ENCODE measurements around the gene CRYAA.
"Not testable (repeated sequence)": the region's sequence is repeated elsewhere in the genome, so short reads cannot be mapped to it uniquely, and the experiment has no call there.

The CRYAA gene

GRCh38 chr21:43178175-43178826 lies 9.5 kb downstream of the CRYAA start:
- DNase-seq, result not testable (repeated sequence)

DNA sequence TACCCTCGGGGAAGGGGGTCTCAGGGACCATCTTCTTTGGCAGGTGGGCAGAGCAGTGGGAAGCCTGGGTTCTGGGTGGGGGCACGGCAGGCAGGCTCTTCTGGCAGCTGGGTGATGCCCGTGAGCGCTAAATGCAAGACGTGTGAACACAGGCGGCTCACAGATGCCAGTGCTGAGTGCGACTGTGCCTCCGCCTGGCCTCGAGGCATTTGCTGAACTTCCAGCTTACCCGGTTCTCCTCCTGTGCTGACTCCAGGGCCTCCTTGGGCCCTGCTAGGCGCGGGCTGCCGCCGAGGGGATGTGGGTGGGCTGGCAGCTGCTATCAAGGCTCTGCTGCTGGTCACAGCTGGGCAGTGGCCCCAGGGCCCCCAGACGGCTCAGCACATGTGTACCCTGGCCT lies 12.2 kb downstream of the CRYAA start:
- DNase-seq, result not testable (repeated sequence)

GRCh38 chr21:43187268-43187667 lies 18.5 kb downstream of the CRYAA start:
- DNase-seq, result not testable (repeated sequence)

- DNase-seq, result no peak
Observed at GRCh38 chr21:43187715-43188114, 18.9 kb downstream of the CRYAA start.

GRCh38 chr21:43188181-43188580 lies 19.4 kb downstream of the CRYAA start:
- no peak for DNase-seq

DNA sequence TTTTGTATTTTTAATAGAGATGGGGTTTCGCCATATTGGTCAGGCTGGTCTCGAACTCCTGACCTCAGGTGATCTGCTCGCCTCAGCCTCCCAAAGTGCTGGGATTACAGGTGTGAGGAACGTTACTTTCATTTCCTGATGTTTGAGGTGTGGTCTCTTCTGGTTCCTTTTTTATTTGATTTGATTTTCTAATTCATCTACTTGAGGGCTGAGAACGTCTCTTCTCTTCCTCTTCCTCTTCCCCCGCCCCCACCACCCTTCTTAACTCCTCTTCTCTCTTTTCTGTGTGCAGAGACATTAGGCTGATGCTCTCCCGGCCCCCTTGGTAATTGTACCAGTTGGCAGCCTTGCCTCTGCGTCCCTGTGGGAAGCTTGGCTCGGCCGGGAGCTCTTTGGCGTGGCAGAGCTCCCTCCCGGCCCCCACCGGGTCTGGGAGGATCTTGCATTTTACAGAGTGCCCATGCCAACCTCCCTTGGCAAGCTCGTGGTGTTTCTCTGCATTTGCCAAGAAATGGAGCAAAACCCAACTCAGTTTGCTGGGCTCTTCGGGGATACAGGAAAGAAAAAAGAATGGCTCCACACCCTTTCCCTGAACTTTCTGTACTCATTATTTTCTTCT lies 19.9 kb downstream of the CRYAA start:
- no peak for DNase-seq

DNA sequence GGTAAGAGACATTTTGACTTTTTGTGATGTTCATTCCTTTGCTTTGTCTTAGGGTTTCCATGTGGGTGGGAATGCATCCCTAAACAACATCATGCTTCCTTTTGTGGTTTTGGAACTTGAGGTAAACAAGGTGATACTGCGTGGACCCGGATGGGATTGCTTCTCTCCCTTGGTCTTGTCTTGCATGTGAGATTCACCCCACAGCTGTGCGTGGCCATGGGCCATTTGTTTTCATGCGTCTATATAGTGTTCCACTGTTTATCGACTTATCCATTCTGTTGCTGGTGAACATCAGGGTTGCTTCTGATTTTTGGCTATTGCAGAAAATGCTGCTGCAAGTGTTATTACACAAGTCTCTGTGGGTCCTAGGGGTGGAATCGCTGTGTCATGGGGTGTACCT lies 21.1 kb downstream of the CRYAA start:
- DNase-seq, result no peak

- no peak for DNase-seq
Observed at GRCh38 chr21:43190544-43190943, 21.7 kb downstream of the CRYAA start.

DNA sequence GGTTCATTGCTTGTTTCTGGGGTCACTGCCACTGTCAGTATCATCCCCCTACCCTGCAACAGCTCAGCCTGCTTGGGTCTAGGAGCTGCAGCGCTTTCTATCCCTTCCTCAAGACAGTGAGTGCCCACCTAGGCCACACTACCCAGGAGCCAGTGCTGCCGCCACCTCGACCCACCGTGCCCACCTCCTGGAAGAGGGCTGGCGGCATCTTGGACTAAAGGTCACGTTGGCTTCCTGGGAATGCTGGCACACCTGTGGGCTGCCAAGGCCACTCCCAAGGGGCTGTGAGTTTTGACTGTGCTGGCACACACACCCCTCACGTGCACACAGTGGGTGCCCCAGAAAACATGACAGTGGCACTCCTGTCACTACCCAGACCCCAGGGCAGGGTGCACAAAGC lies 22.1 kb downstream of the CRYAA start:
- no peak for DNase-seq

- no peak for DNase-seq
Observed at GRCh38 chr21:43191521-43191920, 22.7 kb downstream of the CRYAA start.

DNA sequence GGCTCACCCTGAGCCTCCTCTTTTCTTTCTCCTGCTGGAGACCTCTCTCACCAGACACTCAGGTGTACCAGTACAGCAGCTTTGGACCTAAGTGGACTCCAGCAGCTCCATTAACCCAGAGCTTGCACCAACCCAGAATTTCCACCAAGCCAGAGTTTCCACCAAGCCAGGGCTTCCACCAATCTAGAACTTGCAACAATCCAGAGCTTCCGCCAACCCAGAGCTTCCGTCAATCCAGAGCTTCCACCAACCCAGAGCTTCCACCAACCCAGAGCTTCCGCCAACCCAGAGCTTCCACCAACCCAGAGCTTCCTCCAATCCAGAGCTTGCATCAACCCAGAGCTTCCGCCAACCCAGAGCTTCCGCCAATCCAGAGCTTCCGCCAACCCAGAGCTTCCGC lies 23.2 kb downstream of the CRYAA start:
- no peak for DNase-seq

DNA sequence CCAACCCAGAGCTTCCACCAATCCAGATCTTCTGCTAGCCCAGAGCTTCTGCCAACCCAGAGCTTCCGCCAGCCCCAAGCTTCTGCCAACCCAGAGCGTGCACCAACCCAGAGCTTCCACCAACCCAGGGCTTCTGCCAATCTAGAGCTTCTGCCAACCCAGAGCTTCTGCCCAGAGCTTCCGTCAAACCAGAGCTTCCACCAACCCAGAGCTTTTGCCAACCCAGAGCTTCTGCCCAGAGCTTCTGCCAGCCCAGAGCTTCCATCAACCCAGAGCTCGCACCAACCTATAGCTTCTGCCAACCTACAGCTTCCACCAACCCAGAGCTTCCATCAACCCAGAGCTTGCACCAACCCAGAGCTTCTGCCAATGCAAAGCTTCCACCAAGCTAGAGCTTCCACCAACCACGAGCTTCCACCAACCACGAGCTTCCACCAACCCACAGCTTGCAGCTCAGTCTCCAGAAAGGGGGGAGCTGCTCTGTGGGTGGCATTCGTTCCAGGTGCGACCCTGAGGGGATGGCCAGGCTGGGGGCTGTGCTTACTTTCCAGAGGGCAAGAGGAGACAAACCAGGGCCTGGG lies 23.8 kb downstream of the CRYAA start:
- no peak for DNase-seq

DNA sequence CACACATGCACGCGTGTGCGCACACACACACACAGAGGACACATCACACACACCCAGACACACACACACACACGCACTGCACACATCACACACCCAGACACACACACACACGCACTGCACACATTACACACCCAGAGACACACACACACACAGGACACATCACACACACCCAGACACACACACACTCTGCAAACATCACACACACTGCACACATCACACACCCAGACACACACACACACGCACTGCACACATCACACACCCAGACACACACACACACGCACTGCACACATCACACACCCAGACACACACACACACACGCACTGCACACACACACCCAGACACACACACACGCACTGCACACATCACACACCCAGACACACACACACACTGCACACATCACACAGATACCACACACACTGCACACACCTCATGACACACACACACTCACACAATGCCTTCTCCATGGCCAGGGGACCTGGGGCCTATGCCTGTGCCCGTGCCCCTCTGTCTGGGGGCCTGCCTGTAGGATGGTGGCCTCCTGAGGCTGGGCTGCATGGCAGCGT lies 24.4 kb downstream of the CRYAA start:
- no peak for DNase-seq

GRCh38 chr21:43193651-43194302 lies 25.0 kb downstream of the CRYAA start:
- no peak for DNase-seq

DNA sequence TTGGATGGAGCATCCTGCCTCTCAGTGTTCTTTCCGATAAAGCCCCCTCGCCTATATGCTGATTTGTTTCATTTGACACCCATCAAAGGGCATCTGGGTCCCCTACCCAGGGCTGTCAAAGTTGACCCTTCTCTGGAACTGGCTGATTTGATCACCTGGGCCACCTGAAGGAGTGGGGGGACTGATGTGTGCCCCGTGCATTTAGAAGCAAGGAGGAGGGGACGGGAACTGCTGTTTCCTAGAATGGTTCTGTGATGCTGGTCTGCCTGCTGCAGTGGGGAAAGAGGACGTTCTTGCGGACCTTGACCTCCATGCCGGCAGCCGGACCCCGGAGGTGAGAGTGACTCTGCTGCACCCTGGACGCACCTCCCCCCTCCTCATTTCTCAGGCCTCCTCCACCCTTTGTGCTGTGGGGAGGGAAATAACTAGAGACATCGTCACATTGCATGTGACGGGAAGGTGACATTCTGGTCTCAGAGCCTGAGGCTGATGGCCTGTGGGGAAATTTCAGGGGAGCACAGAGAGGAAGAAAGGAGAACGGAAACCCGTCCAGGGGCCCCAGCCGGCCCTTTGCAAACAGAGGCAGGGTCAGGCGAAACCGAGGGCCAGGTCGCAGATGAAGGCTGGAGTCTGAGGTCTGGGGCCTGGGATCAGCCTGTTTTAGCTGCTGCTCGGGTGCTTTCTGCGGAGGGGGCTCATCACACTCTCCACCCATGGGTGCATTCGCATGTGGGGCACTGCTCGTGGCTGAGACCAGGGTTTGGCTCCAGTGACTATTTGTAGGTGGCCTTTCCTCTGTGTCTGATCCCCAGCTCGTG lies 25.7 kb downstream of the CRYAA start:
- no peak for DNase-seq

DNA sequence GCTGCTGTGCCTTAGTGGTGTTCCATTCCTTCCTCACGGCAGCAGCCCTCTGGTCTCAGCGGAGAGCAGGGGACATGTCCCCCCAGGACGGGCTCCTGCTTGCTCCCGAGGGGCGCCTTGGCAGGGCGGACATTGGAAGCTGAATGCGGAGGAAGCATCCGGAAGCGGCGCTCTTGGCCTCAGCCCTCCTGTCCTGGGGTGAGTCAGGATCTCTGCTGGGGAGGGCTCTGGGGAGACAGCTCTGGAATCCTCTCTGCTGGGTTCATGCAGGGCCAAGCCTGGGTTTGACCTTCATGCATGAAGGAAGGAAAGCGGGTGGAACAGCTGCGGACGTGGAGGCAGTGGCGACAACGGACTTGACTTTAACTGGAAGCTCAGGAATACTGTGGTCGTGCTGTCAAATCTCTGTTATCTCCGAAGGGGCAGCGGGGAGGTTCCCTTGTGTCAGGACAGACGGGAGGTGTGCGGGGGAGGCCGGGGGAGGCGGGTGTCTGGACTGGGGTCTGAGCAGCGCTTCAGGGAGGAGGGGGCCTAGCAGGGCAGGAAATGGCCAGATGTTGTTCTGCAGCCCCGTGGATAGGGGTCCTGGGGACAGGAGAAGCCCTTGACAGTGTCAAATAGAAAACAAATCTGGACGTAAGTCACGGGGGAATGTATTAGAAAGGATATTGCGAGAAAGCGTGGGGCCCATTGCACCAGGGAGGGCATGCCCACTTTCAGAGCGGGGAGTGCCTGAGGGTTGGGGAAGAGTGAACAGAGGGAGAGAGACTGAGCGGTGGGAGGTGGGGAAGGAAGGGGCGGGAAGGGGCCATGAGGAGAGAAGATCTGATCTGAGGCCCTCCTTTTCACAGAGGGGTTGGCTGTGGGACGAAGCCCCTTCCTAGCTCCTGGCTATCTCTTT lies 26.6 kb downstream of the CRYAA start:
- no peak for DNase-seq

DNA sequence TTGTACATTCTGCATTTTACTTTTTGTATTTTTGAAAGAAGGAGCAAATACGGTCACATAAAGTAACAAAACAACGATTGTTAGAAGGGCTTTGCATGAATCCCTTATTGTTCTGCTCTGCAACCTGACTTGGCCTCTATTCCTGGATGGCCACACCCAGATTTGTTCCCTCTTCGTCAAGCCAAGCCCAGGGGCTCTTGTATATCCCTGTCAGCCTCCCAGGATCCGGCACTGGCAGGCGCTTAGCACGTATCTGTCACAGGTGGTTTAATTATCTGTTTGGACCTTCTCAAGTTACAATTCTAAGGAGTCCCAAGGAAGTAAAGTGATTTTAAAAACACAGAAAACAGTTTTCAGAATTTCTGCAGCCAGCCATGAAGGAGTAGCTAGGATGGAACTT lies 28.0 kb downstream of the CRYAA start:
- no peak for DNase-seq

GRCh38 chr21:43198376-43198775 lies 29.6 kb downstream of the CRYAA start:
- no peak for DNase-seq

DNA sequence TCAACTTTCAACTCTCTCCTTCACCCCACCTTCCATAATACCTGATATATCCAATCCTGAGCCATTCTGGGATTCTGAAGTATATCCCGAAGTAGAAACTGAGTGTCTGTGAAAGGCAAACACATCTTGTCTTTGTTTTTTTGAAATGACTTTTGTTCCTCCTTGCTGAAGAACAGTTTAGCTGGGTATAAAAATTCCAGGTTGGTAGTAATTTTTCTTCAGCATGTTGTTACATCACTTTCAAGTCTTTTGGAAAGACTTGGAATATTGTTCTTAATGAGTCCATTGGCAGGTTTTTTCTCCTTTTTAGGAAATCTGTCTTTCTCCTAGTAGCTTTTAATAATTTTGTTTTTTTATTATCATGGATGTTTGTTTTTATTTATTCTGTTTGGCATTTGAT lies 32.7 kb downstream of the CRYAA start:
- no peak for DNase-seq

DNA sequence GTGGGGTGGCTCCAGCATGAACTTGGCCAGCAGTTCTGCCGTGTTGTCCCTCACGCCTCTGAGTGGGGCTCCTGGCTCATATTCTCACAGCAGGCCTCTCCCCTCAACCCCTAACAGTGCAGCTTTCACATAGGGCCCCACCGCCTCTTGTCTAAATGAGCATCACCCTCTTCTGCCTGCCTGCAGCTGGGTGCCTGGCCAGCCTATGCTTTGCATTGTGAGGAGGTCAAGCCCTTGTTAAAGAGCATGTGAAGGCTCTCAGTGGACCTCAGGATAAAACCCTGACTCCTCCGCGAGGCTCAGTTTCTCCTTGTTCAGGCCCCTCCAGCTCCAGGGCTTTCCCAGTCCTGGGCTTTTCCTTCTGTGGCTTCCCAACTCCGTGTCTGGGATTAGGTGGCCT lies 34.8 kb downstream of the CRYAA start:
- DNase-seq, result no peak

DNA sequence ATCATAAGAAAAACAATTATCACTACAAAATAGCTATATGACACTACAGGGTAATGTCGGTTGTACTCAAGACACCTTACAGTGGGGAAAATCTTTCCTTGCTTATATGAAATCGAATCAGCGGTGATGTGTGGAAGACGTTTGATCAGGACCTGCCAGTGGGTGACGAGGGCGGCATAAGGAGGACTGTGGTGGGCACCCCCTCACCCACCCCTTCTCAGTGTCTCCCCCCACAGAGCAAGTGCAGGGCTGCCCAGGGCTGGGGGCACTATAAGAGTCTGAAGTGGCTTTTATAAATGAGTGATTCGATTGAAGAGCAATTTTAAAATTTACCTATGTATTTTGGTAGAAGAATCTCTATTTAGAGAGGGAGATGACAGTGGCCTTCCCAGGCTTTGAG lies 35.8 kb downstream of the CRYAA start:
- no peak for DNase-seq

Data from stimulated activated naive CD4-positive, alpha-beta T cell treated with Interleukin-2 at 50 U/mL for 16 hours (primary cell).